ENCODE results near the gene ZNF331.

Gene ZNF331

DNA sequence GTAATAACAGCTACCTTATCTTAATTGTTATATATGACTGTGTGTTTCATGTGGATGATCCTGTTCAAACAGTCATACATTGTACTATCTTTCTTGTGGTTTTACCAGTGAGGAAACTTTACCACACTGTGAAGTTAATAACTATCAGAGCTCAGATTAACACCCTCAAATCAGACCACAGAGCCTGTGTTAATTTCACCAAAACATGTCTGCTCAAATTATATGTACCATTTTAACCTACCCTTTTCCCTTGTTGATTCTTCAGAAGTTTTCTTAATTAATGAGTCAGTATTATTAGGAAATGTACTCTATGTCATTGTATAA, 1.8 kb upstream of the ZNF331 start:
- Histone ChIP-seq H4K20me1 (ENCODE audit: insufficient read depth, low read length) (no peaks in the 10 kb centered on the region), H3K4me2 (ENCODE audit: insufficient read depth, low read length) (no peak overlapping the region), H3K9me3 (ENCODE audit: insufficient read depth, low read length, severe bottlenecking) (no peaks in the 10 kb centered on the region), H3K9ac (ENCODE audit: low read depth, low read length) (no peak overlapping the region), H3K36me3 (ENCODE audit: insufficient read depth, low read length) (peaks cover 30% of the 10 kb centered on the region), H3K4me1 (ENCODE audit: insufficient read depth, low read length) (peaks cover 16% of the 10 kb centered on the region), H3K27ac (ENCODE audit: low read length) (no peak overlapping the region), H3K27me3 (ENCODE audit: insufficient read depth, low read length, poor library complexity) (no peaks in the 10 kb centered on the region), H2AFZ (ENCODE audit: low read depth, low read length) (no peak overlapping the region), H3K4me3 (ENCODE audit: low read depth in 1 of 2, low read length in 2 of 2) (no peak overlapping the region), H3K79me2 (ENCODE audit: insufficient read depth, low read length) (peaks cover 14% of the 10 kb centered on the region)
- TF ChIP-seq EZH2 (IDR thresholded peaks at IDR 0.05; ENCODE audit: borderline replicate concordance, low read depth, low read length, severe bottlenecking) = no peak
- TF ChIP-seq, protein P1, sequence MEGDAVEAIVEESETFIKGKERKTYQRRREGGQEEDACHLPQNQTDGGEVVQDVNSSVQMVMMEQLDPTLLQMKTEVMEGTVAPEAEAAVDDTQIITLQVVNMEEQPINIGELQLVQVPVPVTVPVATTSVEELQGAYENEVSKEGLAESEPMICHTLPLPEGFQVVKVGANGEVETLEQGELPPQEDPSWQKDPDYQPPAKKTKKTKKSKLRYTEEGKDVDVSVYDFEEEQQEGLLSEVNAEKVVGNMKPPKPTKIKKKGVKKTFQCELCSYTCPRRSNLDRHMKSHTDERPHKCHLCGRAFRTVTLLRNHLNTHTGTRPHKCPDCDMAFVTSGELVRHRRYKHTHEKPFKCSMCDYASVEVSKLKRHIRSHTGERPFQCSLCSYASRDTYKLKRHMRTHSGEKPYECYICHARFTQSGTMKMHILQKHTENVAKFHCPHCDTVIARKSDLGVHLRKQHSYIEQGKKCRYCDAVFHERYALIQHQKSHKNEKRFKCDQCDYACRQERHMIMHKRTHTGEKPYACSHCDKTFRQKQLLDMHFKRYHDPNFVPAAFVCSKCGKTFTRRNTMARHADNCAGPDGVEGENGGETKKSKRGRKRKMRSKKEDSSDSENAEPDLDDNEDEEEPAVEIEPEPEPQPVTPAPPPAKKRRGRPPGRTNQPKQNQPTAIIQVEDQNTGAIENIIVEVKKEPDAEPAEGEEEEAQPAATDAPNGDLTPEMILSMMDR (IDR thresholded peaks at IDR 0.05; ENCODE audit: borderline replicate concordance, extremely low read depth, low read length, poor library complexity, severe bottlenecking) = no peak
- DNase-seq (no peak), ATAC-seq (ENCODE audit: insufficient read depth, low read depth) (no peak)

DNA sequence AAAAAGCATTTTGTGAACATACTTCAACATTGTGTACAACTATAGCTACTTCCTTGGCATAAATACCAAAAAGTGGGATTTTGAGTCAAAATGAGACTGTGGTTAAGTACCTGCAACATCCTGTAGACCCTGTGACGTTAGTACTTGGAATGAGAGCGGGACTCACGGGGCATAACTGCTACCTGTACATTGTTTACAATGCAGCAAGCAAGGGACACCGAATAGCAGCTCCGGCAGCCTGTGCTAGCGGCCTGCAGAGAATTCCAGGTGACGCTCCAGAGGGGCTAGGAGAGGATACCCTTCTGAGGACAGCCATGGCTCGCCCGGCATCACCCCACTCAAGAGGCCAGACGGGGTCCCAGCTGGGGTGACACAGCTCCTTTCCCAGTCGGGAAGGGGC, 824 bp upstream of the ZNF331 start:
- ATAC-seq (ENCODE audit: insufficient read depth, low read depth) = no peak; the same call in 2 of the 3 replicates
- Histone ChIP-seq H3K4me3 (ENCODE audit: low read depth in 1 of 2, low read length in 2 of 2) (peak overlapping the region; percentile 21 to 99; a peak in 3 of 4 replicates), H3K36me3 (ENCODE audit: insufficient read depth, low read length) (peaks cover 38% of the 10 kb centered on the region), H2AFZ (ENCODE audit: low read depth, low read length) (peak overlapping the region; percentile 95), H3K79me2 (ENCODE audit: insufficient read depth, low read length) (peaks cover 14% of the 10 kb centered on the region), H3K9ac (ENCODE audit: low read depth, low read length) (peak overlapping the region; percentile 68), H3K27ac (ENCODE audit: low read length) (peak overlapping the region; percentile 86; the same call in 1 of the 2 replicates), H3K27me3 (ENCODE audit: insufficient read depth, low read length, poor library complexity) (no peaks in the 10 kb centered on the region), H3K4me2 (ENCODE audit: insufficient read depth, low read length) (peak overlapping the region; percentile 97), H3K9me3 (ENCODE audit: insufficient read depth, low read length, severe bottlenecking) (no peaks in the 10 kb centered on the region), H4K20me1 (ENCODE audit: insufficient read depth, low read length) (no peaks in the 10 kb centered on the region), H3K4me1 (ENCODE audit: insufficient read depth, low read length) (peaks cover 16% of the 10 kb centered on the region)
- DNase-seq = peak; percentile 16
- no peak for TF ChIP-seq EZH2 (IDR thresholded peaks at IDR 0.05; ENCODE audit: borderline replicate concordance, low read depth, low read length, severe bottlenecking)
- TF ChIP-seq, protein P1 (IDR thresholded peaks at IDR 0.05; ENCODE audit: borderline replicate concordance, extremely low read depth, low read length, poor library complexity, severe bottlenecking) = no peak

DNA sequence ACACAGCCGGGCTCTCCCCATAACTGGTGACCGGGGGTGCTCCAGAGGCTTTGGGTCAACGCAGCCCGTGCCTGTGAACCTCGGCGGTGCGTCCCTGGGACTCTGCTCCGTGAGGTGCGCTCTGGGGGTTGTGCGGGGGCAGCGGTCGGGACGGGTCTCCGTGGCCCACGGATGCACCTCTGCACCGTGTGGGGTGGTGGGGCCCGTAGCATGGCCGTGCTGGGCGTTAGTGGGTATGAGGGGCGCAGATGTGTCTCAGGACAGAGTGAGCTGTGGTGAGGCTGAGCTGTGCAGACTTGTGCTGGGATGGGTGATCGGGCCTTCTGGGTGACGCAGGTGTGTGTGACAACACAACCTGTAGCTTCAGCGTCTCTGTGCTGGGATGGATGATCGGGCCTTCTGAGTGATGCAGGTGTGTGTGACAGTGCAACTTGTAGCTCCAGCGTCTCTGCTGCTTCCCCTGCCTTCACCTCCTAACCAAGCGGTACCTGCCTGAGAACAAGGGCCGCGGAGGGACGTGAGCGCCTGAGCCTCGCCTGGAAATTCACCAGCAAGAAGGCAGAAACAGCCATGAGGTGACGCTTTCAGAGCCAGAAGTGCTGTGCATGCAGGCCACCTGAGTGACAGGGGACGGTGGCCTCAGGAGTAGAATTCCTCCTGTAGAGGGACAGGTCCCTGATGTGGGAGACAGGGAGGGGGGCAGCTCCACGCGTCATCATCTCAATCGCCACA, 599 bp downstream of the ZNF331 start:
- peak overlapping the region; percentile 68 for H3K9ac ChIP-seq (ENCODE audit: low read depth, low read length)
- H3K79me2 ChIP-seq (ENCODE audit: insufficient read depth, low read length) = peaks cover 14% of the 10 kb centered on the region
- peak overlapping the region; percentile 86 for H3K27ac ChIP-seq (ENCODE audit: low read length)
- peak overlapping the region; percentile 97 for H3K4me2 ChIP-seq (ENCODE audit: insufficient read depth, low read length)
- H3K27me3 ChIP-seq (ENCODE audit: insufficient read depth, low read length, poor library complexity) = no peaks in the 10 kb centered on the region
- peaks cover 16% of the 10 kb centered on the region for H3K4me1 ChIP-seq (ENCODE audit: insufficient read depth, low read length)
- H2AFZ ChIP-seq (ENCODE audit: low read depth, low read length) = peak overlapping the region; percentile 95
- peak overlapping the region; percentile 21 to 99; a peak in 3 of 4 replicates for H3K4me3 ChIP-seq (ENCODE audit: low read depth in 1 of 2, low read length in 2 of 2)
- DNase-seq = peak; percentile 11
- no peaks in the 10 kb centered on the region for H4K20me1 ChIP-seq (ENCODE audit: insufficient read depth, low read length)
- H3K9me3 ChIP-seq (ENCODE audit: insufficient read depth, low read length, severe bottlenecking) = no peaks in the 10 kb centered on the region
- peaks cover 45% of the 10 kb centered on the region for H3K36me3 ChIP-seq (ENCODE audit: insufficient read depth, low read length)
- TF ChIP-seq, protein P1 (IDR thresholded peaks at IDR 0.05; ENCODE audit: borderline replicate concordance, extremely low read depth, low read length, poor library complexity, severe bottlenecking) = no peak
- no peak for TF ChIP-seq EZH2 (IDR thresholded peaks at IDR 0.05; ENCODE audit: borderline replicate concordance, low read depth, low read length, severe bottlenecking)
- peak; percentile 17; the same call in 2 of the 3 replicates for ATAC-seq (ENCODE audit: insufficient read depth, low read depth)
